ENCODE measurements around the gene KCTD1.

The KCTD1 gene

GRCh38 chr18:26548415-26549262 lies at the start of gene KCTD1:
Gene KCTD1, minus strand, starts transcription at chr18:26548553. Its CDS starts 17 bp downstream, at chr18:26548536.
- DNase-seq = peak; percentile 51

- no peak for DNase-seq
Observed at GRCh38 chr18:26593365-26594320, 45.3 kb upstream of the KCTD1 start.

- no peak for DNase-seq
Observed at GRCh38 chr18:26584745-26585144, 36.4 kb upstream of the KCTD1 start.

GRCh38 chr18:26579941-26580618 lies 31.7 kb upstream of the KCTD1 start:
- DNase-seq = no peak

- no peak for DNase-seq
Observed at GRCh38 chr18:26575865-26576217, 27.5 kb upstream of the KCTD1 start.

- DNase-seq = no peak
Observed at GRCh38 chr18:26574958-26575864, 26.9 kb upstream of the KCTD1 start.

GRCh38 chr18:26568926-26569665 lies 20.7 kb upstream of the KCTD1 start:
- DNase-seq = no peak

- DNase-seq = no peak
Observed at GRCh38 chr18:26568513-26568912, 20.2 kb upstream of the KCTD1 start.

GRCh38 chr18:26566874-26567555 lies 18.7 kb upstream of the KCTD1 start:
- no peak for DNase-seq

- no peak for DNase-seq
Observed at GRCh38 chr18:26565514-26565913, 17.2 kb upstream of the KCTD1 start.

GRCh38 chr18:26563024-26563423 lies 14.7 kb upstream of the KCTD1 start:
- no peak for DNase-seq

GRCh38 chr18:26562568-26562967 lies 14.2 kb upstream of the KCTD1 start:
- DNase-seq = no peak

- DNase-seq = no peak
Observed at GRCh38 chr18:26561769-26562168, 13.4 kb upstream of the KCTD1 start.

GRCh38 chr18:26556573-26556972 lies 8.2 kb upstream of the KCTD1 start:
- DNase-seq = no peak

- no peak for DNase-seq
Observed at GRCh38 chr18:26555804-26556553, 7.6 kb upstream of the KCTD1 start.

- DNase-seq = no peak
Observed at GRCh38 chr18:26553943-26554342, 5.6 kb upstream of the KCTD1 start.

- DNase-seq = no peak
Observed at GRCh38 chr18:26551695-26552081, 3.3 kb upstream of the KCTD1 start.

GRCh38 chr18:26550998-26551694 lies 2.8 kb upstream of the KCTD1 start:
- DNase-seq = no peak

Measured in NCI-H1694 (cell line).